Chondrocyte (in vitro differentiated cells): ENCODE data around the gene CRX. TPM values are rescaled to one million over a fixed set of nuclear protein-coding genes. Genes with fewer than 3 reads are reported as not detected.
A peak's percentile ranks its signal among the peaks of the same experiment; 100 is the strongest.

Experiments used
- DNase-seq: peaks from one replicate; pipeline ENCODE4 v3.0.0; 2021; ENCODE audit warnings: mixed read lengths, low spot score
- H3K27ac Mint-ChIP-seq: one replicate; pipeline ENCODE4 v1.8.0; 2021; ENCODE audit warnings: mild to moderate bottlenecking, moderate library complexity, mixed read lengths; ENCODE audit not compliant: unreplicated experiment
- H3K27me3 Mint-ChIP-seq: 2 replicates; pipeline ENCODE4 v1.8.0; 2021; ENCODE audit warnings: low read depth, mixed read lengths
- H3K36me3 Mint-ChIP-seq: 2 replicates; pipeline ENCODE4 v1.8.0; 2021; ENCODE audit warnings: low read depth, mixed read lengths
- H3K4me1 Mint-ChIP-seq: 2 replicates; pipeline ENCODE4 v1.8.0; 2021; ENCODE audit warnings: low read depth, mild to moderate bottlenecking, mixed read lengths
- H3K4me3 Mint-ChIP-seq: one replicate; pipeline ENCODE4 v1.8.0; 2021; ENCODE audit warnings: mild to moderate bottlenecking, moderate library complexity, mixed read lengths; ENCODE audit not compliant: unreplicated experiment
- H3K9me3 Mint-ChIP-seq: 2 replicates; pipeline ENCODE4 v1.8.0; 2021; ENCODE audit warnings: low read depth, mixed read lengths
- CTCF ChIP-seq: fragments of 200-600 bp; sonication (generic); IDR thresholded peaks from 2 replicates; pipeline ENCODE4 v1.5.0; 2021; ENCODE audit warnings: antibody characterized with exemption, mild to moderate bottlenecking, moderate library complexity
- total RNA-seq: library from RNA; stranded (reverse); gene quantifications from 3 replicates; pipeline ENCODE4 v1.2.1, GENCODE V29; 2021

Gene CRX
- total RNA-seq, 1 donor from 2014 or later, result not detected

GRCh38 chr19:47839411-47839810 lies 17.7 kb downstream of the CRX start:
- Mint-ChIP-seq H3K36me3 (no peaks in the 10 kb centered on the region), H3K4me3 (no peak overlapping the region), H3K9me3 (no peaks in the 10 kb centered on the region), H3K27me3 (peaks cover 27% of the 10 kb centered on the region), H3K27ac (no peak overlapping the region), H3K4me1 (peaks cover 4% of the 10 kb centered on the region)
- no peak for DNase-seq
- no peak for TF ChIP-seq CTCF

- H3K4me1 Mint-ChIP-seq, result peaks cover 4% of the 10 kb centered on the region
- H3K27me3 Mint-ChIP-seq, result peaks cover 29% of the 10 kb centered on the region
- TF ChIP-seq CTCF, result no peak
- no peaks in the 10 kb centered on the region for H3K36me3 Mint-ChIP-seq
- DNase-seq, result no peak
- H3K4me3 Mint-ChIP-seq, result no peak overlapping the region
- H3K9me3 Mint-ChIP-seq, result no peaks in the 10 kb centered on the region
- H3K27ac Mint-ChIP-seq, result no peak overlapping the region
Measured at GRCh38 chr19:47839913-47840312, 18.2 kb downstream of the CRX start.

GRCh38 chr19:47842941-47843340 lies 21.2 kb downstream of the CRX start:
- TF ChIP-seq CTCF, result no peak
- peaks cover 4% of the 10 kb centered on the region for H3K4me1 Mint-ChIP-seq
- no peaks in the 10 kb centered on the region for H3K36me3 Mint-ChIP-seq
- H3K27ac Mint-ChIP-seq, result no peak overlapping the region
- H3K27me3 Mint-ChIP-seq, result peaks cover 35% of the 10 kb centered on the region
- H3K9me3 Mint-ChIP-seq, result no peaks in the 10 kb centered on the region
- DNase-seq, result no peak
- no peak overlapping the region for H3K4me3 Mint-ChIP-seq

GRCh38 chr19:47848425-47848822 lies 26.7 kb downstream of the CRX start:
- Mint-ChIP-seq H3K4me1 (peaks cover 13% of the 10 kb centered on the region), H3K36me3 (no peaks in the 10 kb centered on the region), H3K4me3 (no peak overlapping the region), H3K9me3 (no peaks in the 10 kb centered on the region), H3K27ac (no peak overlapping the region), H3K27me3 (peaks cover 51% of the 10 kb centered on the region)
- no peak for DNase-seq
- TF ChIP-seq CTCF, result no peak

- Mint-ChIP-seq H3K36me3 (no peaks in the 10 kb centered on the region), H3K4me3 (no peak overlapping the region), H3K27me3 (peaks cover 52% of the 10 kb centered on the region), H3K9me3 (no peaks in the 10 kb centered on the region), H3K27ac (no peak overlapping the region), H3K4me1 (peaks cover 13% of the 10 kb centered on the region)
- peak; percentile 76 for TF ChIP-seq CTCF
- DNase-seq, result no peak
Measured at GRCh38 chr19:47848823-47849473, 27.2 kb downstream of the CRX start.
